Kidney epithelial cell (primary cell): Measurements from ENCODE around the gene SPINDOC. TPM values are rescaled to one million over a fixed set of nuclear protein-coding genes. Genes with fewer than 3 reads are reported as not detected.

ENCODE experiments used
- DNase-seq: peaks from one replicate; pipeline ENCODE4 v3.0.0-alpha.2; 2010; ENCODE audit warnings: low read depth
- H3K27me3 ChIP-seq: 2 replicates; pipeline ENCODE4 v1.6.0; 2011; ENCODE audit warnings: low read length; ENCODE audit not compliant: control insufficient read depth, insufficient read depth
- H3K36me3 ChIP-seq: 2 replicates; pipeline ENCODE4 v1.5.1; 2011; ENCODE audit warnings: low read length; ENCODE audit not compliant: control insufficient read depth, insufficient read depth
- H3K4me3 ChIP-seq: 2 replicates; pipeline ENCODE4 v1.5.1; 2011; ENCODE audit warnings: low read depth, mild to moderate bottlenecking, control low read depth, low read length
- CTCF ChIP-seq: IDR thresholded peaks from 2 replicates; pipeline ENCODE4 v1.5.1; 2011; ENCODE audit warnings: mild to moderate bottlenecking, moderate library complexity, low read length, control low read depth, inconsistent platforms; ENCODE audit not compliant: insufficient read depth, poor library complexity, severe bottlenecking
- total RNA-seq: library from RNA; depleted of rRNA; stranded (reverse); fragments of >200 nt; gene quantifications from 2 replicates; pipeline ENCODE4 v1.2.3, GENCODE V29; 2015

Gene SPINDOC
- total RNA-seq, 1 donor from 2014 or later, result 41.4 TPM

- H3K4me3 ChIP-seq, result no peak overlapping the region
- no peak for DNase-seq
- H3K36me3 ChIP-seq, result no peaks in the 10 kb centered on the region
- no peak for TF ChIP-seq CTCF
- no peaks in the 10 kb centered on the region for H3K27me3 ChIP-seq
Observed at GRCh38 chr11:63849691-63850090, 36.4 kb downstream of the SPINDOC start.

- no peak overlapping the region for H3K4me3 ChIP-seq
- no peaks in the 10 kb centered on the region for H3K36me3 ChIP-seq
- H3K27me3 ChIP-seq, result no peaks in the 10 kb centered on the region
- no peak for DNase-seq
- TF ChIP-seq CTCF, result no peak
Observed at GRCh38 chr11:63850920-63851319, 37.7 kb downstream of the SPINDOC start.

- no peak for TF ChIP-seq CTCF
- H3K36me3 ChIP-seq, result no peaks in the 10 kb centered on the region
Observed at GRCh38 chr11:63851364-63851763, 38.1 kb downstream of the SPINDOC start.

GRCh38 chr11:63853476-63853875, 40.2 kb downstream of the SPINDOC start:
- H3K4me3 ChIP-seq, result no peak overlapping the region
- DNase-seq, result no peak
- no peaks in the 10 kb centered on the region for H3K27me3 ChIP-seq
- no peak for TF ChIP-seq CTCF
- H3K36me3 ChIP-seq, result no peaks in the 10 kb centered on the region

More at GRCh38 chr11:63851364-63851763, 38.1 kb downstream of the SPINDOC start:
- no peaks in the 10 kb centered on the region for H3K27me3 ChIP-seq
- no peak for DNase-seq
- H3K4me3 ChIP-seq, result no peak overlapping the region

- DNase-seq, result no peak
- Histone ChIP-seq H3K4me3 (no peak overlapping the region), H3K36me3 (no peaks in the 10 kb centered on the region), H3K27me3 (no peaks in the 10 kb centered on the region)
- TF ChIP-seq CTCF, result no peak
Observed at GRCh38 chr11:63854696-63855095, 41.4 kb downstream of the SPINDOC start.

- DNase-seq, result no peak
- H3K36me3 ChIP-seq, result no peaks in the 10 kb centered on the region
- no peak overlapping the region for H3K4me3 ChIP-seq
- no peaks in the 10 kb centered on the region for H3K27me3 ChIP-seq
- no peak for TF ChIP-seq CTCF
Observed at GRCh38 chr11:63855975-63856374, 42.7 kb downstream of the SPINDOC start.
